SK-N-MC (cell line): ENCODE measurements around the gene PSMG2.
A peak's percentile ranks its signal among the peaks of the same experiment; 100 is the strongest.

Experiments
- DNase-seq: peaks from one replicate; pipeline ENCODE4 v3.0.0-alpha.2; 2011; ENCODE audit warnings: low read depth, low spot score
- H3K27ac ChIP-seq: fragments of 200-600 bp; sonication (generic); 2 replicates; pipeline ENCODE4 v1.5.1; 2016; ENCODE audit warnings: mixed run types
- H3K36me3 ChIP-seq: fragments of 200-600 bp; sonication (generic); 2 replicates; pipeline ENCODE4 v1.6.1; 2017; ENCODE audit warnings: antibody characterized with exemption, low read length, mixed read lengths; ENCODE audit not compliant: insufficient read depth
- H3K4me3 ChIP-seq: fragments of 200-600 bp; sonication (generic); 2 replicates; pipeline ENCODE4 v1.5.1; 2016
- H3K9ac ChIP-seq: fragments of 200-600 bp; sonication (generic); 2 replicates; pipeline ENCODE4 v1.8.0; 2017; ENCODE audit warnings: mixed run types, mixed read lengths; ENCODE audit not compliant: insufficient read length
- H3K9me3 ChIP-seq: fragments of 200-600 bp; sonication (generic); 2 replicates; pipeline ENCODE4 v1.6.1; 2017; ENCODE audit warnings: low read depth, mild to moderate bottlenecking, antibody characterized with exemption, low read length, moderate library complexity, mixed read lengths
- EZH2 ChIP-seq: fragments of 200-600 bp; sonication (generic); IDR thresholded peaks from one replicate; pipeline ENCODE4 v1.6.1; 2017; ENCODE audit warnings: antibody characterized with exemption
- FOXP2 ChIP-seq: optimal IDR thresholded peaks from 2 replicates; pipeline ENCODE3; 2011; ENCODE audit warnings: mild to moderate bottlenecking, moderate library complexity; ENCODE audit not compliant: insufficient read depth; ENCODE audit errors: extremely low read length, control extremely low read depth
- POLR2AphosphoS5 ChIP-seq: IDR thresholded peaks from 2 replicates; pipeline ENCODE4 v1.6.1; 2012; ENCODE audit warnings: mild to moderate bottlenecking, low read depth, low read length, borderline replicate concordance

The PSMG2 gene

DNA sequence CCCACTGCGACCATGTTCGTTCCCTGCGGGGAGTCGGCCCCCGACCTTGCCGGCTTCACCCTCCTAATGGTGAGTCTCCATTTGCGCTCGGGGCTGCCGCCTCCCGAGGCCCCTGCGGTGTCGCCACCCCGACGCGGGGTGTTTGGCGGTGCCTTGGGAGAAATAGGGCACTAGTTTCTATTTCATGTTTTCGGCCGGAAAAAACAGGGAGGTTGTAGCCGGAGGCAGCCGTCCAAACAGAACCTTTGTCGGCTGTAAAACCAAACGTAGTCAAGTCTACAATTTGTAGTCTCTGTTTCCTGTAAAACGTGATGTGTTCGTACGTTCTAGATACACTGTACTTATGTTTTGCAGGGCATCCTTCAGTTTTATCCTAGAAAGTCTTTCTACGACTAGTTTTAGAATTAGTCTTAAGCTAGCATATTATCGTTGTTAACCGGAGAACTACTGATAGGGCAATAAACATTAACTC is 290 bp downstream of the PSMG2 start:
- H3K27ac ChIP-seq, result peak overlapping the region; percentile 96
- TF ChIP-seq FOXP2 (no peak), EZH2 (no peak), POLR2AphosphoS5 (no peak)
- peak overlapping the region; percentile 98 for H3K9ac ChIP-seq
- no peaks in the 10 kb centered on the region for H3K9me3 ChIP-seq
- peaks cover 52% of the 10 kb centered on the region for H3K36me3 ChIP-seq
- H3K4me3 ChIP-seq, result peak overlapping the region; percentile 82
- no peak for DNase-seq

DNA sequence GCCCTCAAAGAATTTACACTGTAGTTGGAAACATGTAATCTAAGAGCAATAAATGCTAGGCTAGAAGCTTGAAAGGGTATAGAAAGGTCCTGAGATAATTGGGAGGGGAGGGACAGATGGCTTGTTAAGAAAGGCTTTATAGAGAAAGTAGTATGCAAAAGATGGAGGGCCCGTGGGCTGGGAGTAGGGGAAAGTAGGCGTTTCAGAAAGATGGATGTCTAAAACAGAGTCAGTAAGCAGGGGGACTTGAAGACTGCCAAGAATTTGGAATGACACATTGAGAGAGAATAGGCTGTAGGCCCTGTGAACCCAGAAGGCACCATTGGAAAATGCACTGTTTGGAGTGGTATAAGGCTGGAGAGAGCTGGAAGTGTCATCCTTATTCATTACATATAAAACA is 822 bp downstream of the PSMG2 start:
- H3K9me3 ChIP-seq, result no peaks in the 10 kb centered on the region
- H3K9ac ChIP-seq, result peak overlapping the region; percentile 98
- no peak for DNase-seq
- peaks cover 50% of the 10 kb centered on the region for H3K36me3 ChIP-seq
- TF ChIP-seq FOXP2 (no peak), EZH2 (no peak), POLR2AphosphoS5 (no peak)
- H3K27ac ChIP-seq, result peak overlapping the region; percentile 96
- H3K4me3 ChIP-seq, result peak overlapping the region; percentile 82

DNA sequence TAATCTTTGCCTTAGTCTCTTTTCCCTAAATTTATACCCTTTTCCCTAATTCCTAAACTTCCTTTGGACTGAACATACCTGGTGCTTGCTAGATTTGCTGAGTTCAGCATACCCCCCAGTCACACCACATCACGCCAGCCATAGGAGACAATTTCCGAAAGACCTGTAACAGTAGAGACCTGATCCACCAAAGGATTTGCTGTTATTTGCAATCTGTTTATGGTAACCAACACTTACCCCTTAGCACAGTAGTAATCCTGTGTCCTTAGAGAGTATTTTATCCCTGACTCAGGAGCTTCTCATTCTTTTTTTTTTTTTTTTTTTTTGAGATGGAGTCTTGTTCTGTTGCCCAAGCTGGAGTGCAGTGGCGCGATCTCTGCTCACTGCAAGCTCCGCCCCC is 8.6 kb downstream of the PSMG2 start:
- Histone ChIP-seq H3K36me3 (peaks cover 72% of the 10 kb centered on the region), H3K27ac (no peak overlapping the region), H3K4me3 (no peak overlapping the region), H3K9ac (no peak overlapping the region), H3K9me3 (no peaks in the 10 kb centered on the region)
- TF ChIP-seq FOXP2 (no peak), EZH2 (no peak)
- DNase-seq, result no peak

DNA sequence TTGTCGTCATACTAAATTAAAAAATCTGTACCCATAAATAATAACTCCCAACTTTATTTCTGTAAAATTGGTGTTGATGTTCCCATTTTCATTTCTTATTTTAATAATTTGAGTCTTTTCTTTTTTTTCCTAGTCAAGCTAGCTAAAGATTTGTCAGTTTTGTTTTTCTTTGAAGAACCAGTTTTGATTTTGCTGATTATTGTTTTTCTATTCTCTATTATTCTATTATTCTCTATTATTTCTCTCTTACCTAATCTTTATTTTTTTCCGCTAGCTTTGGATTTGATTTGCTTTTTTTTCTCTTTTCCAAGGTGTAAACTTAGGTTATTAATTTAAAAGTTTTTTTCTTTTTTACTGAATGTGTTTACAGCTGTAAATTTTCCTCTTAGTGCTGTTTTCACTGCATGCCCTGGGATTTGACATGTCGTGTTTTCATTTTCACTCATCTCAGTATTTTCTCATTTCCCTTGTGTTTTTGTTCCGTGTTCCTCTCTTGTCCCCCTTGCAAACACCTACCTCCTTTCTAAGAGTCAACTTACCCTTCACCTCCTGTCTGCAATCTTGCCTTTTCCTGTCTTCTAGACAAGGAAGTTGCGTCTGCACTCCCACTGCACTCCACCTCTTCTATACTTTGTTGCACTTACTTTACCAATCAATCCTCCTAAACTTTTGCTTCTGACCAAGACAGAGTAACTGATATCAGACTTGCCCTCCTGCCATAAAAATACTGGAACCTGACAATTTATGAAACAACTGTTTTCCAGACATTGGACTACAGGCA is 18.8 kb downstream of the PSMG2 start:
- TF ChIP-seq FOXP2 (no peak), POLR2AphosphoS5 (no peak), EZH2 (no peak)
- no peak overlapping the region for H3K9ac ChIP-seq
- 0 out of 2 replicates have a peak overlapping the region, but pooled peaks have one; percentile 60 for H3K27ac ChIP-seq
- H3K36me3 ChIP-seq, result peaks cover 70% of the 10 kb centered on the region
- H3K4me3 ChIP-seq, result no peak overlapping the region
- no peaks in the 10 kb centered on the region for H3K9me3 ChIP-seq
- no peak for DNase-seq

DNA sequence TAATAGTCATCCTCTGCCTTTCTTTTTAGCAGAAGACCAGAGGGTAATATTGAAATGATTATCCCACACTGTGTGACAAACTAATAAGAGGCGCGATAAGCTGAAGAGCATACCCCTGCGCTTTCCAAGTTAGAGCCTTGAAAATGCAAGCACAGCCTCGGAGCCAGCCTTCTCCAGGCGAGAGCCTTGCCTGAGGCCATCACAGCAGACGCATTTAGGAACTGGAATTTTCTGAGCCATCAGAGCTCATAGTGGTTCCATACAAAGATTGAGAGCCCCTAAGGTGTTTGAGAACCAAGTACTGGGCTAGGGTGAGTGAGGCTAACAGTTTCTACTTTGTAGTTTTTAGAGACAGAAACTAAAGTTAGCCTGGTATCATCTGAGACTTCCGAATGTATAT is 19.9 kb downstream of the PSMG2 start:
- TF ChIP-seq EZH2 (no peak), FOXP2 (no peak), POLR2AphosphoS5 (no peak)
- no peaks in the 10 kb centered on the region for H3K9me3 ChIP-seq
- peak overlapping the region; percentile 60 for H3K27ac ChIP-seq
- no peak overlapping the region for H3K9ac ChIP-seq
- H3K36me3 ChIP-seq, result peaks cover 63% of the 10 kb centered on the region
- no peak for DNase-seq
- H3K4me3 ChIP-seq, result no peak overlapping the region

DNA sequence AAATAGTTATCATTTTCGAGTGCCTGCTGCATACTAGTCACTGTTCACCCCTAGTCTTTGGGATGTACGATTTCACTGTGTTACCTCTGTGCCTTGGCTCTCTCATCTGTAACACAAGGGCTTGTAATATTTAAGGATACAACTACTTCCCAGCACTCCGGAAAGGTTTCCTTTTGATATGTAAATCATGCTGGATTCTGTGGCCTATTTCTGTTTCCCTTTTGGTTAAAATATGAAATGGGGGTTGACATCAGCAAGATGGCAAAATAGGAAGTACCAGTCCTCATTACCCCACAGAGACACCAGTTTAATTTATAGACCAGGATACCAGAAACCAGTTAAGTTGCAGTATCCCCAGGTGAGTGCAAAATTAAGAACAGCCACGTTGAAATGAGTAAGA is 23.5 kb downstream of the PSMG2 start:
- Histone ChIP-seq H3K36me3 (peaks cover 38% of the 10 kb centered on the region), H3K9me3 (no peaks in the 10 kb centered on the region), H3K4me3 (no peak overlapping the region), H3K9ac (no peak overlapping the region), H3K27ac (no peak overlapping the region)
- TF ChIP-seq POLR2AphosphoS5, result no peak
- no peak for TF ChIP-seq FOXP2
- TF ChIP-seq EZH2, result no peak
- no peak for DNase-seq

DNA sequence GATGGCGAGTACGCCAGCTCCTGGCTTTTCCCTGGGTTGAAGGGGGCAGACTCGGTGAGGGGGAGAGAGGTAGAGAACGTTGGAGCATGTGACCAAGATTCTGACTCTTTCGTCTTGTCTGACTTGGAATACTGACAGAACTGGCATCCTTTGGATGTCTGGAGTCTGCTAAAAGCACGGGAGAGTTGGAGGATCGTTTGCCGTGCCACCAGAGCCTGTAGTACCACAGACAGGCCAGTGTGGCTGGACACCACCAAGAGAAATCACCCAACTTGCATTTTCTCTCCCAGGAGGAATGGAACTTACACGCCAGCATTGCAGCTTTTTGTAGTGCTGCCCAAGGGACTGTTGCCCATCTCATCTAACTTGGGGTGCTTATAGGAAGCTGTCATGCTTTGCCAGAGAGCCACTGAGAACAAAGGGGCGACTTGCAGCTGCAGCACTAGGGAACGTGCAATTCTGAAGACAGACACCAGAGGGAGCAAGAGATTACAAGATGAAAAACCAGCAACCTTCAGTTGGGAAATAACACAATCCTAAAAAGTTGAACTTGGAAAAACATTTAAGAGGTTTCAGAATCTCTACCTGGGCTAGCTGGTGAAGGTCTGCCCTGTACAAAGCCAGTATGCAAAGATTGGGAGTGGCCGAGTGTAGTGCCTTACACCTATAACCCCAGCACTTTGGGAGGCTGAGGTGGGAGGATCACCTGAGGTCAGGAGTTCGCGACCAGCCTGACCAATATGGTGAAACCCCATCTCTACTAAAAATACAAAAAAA is 24.1 kb downstream of the PSMG2 start:
- peaks cover 35% of the 10 kb centered on the region for H3K36me3 ChIP-seq
- TF ChIP-seq EZH2 (no peak), FOXP2 (no peak), POLR2AphosphoS5 (no peak)
- H3K27ac ChIP-seq, result no peak overlapping the region
- no peaks in the 10 kb centered on the region for H3K9me3 ChIP-seq
- no peak for DNase-seq
- H3K9ac ChIP-seq, result no peak overlapping the region
- no peak overlapping the region for H3K4me3 ChIP-seq

DNA sequence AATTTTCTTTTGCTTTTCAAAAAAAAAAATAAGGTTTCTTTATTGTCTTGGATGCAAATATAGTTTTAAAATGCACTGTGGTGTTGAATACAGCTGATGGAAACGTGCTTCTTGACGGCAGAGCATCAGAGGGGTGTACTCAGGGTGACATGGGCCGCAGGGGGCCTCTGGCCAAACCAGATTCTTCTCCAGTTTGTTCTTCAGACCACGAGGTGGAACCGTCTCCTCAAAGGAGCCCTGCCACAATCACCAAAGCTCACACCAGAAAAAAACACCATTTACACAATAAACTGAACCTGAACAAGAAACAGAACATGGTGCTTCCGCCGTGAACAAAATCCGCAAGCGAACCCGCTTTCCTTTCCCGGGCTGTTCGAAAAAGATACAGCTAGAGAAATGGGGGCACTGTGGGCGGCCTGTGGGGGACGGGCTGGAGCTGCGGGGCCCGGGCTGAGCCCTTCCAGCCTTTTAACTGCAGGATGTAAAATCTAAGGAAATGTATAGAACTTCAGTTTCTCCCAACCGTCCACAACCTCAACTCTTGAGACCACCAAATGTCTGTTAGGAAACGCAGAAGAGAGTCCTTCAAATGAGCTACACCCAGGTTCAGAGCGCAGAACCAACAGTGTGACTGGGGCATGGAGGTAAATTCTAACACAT is 34.5 kb downstream of the PSMG2 start:
- no peaks in the 10 kb centered on the region for H3K36me3 ChIP-seq
- no peak overlapping the region for H3K9ac ChIP-seq
- no peak for DNase-seq
- H3K9me3 ChIP-seq, result no peaks in the 10 kb centered on the region
- H3K4me3 ChIP-seq, result no peak overlapping the region
- TF ChIP-seq FOXP2 (no peak), POLR2AphosphoS5 (no peak), EZH2 (no peak)
- H3K27ac ChIP-seq, result no peak overlapping the region
